ENCODE results near the gene MKX. TPM values are rescaled to one million over a fixed set of nuclear protein-coding genes. Genes with fewer than 3 reads are reported as not detected.

Gene MKX
- total and polyA plus RNA-seq, 7 donors, result 0.01 to 0.24 (median 0.07) TPM; not detected in 1

- WGBS, 3 donors, result 44 to 55% (median 48%) methylated on average over 5 of the region's 5 CpGs
- Histone ChIP-seq H3K36me3 (ENCODE audit: insufficient read depth in 1 of 2, low read depth in 1 of 2) (no peaks in the 10 kb centered on the region), H3K27ac (no peak overlapping the region), H3K27me3 (ENCODE audit: insufficient read depth in 3 of 3, low read length in 2 of 3) (no peaks in the 10 kb centered on the region), H3K9me3 (no peaks in the 10 kb centered on the region), H3K4me3 (no peak overlapping the region), H3K4me1 (no peaks in the 10 kb centered on the region)
- ATAC-seq (no peak), DNase-seq (no peak)
- TF ChIP-seq, protein P1, sequence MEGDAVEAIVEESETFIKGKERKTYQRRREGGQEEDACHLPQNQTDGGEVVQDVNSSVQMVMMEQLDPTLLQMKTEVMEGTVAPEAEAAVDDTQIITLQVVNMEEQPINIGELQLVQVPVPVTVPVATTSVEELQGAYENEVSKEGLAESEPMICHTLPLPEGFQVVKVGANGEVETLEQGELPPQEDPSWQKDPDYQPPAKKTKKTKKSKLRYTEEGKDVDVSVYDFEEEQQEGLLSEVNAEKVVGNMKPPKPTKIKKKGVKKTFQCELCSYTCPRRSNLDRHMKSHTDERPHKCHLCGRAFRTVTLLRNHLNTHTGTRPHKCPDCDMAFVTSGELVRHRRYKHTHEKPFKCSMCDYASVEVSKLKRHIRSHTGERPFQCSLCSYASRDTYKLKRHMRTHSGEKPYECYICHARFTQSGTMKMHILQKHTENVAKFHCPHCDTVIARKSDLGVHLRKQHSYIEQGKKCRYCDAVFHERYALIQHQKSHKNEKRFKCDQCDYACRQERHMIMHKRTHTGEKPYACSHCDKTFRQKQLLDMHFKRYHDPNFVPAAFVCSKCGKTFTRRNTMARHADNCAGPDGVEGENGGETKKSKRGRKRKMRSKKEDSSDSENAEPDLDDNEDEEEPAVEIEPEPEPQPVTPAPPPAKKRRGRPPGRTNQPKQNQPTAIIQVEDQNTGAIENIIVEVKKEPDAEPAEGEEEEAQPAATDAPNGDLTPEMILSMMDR (IDR thresholded peaks at IDR 0.05), result no peak
- intact Hi-C loops (cut with DNase I), result no loop called here
These were observed 66.2 kb downstream of the MKX start for GRCh38 chr10:27679369-27679912.

- no peak for DNase-seq
- H3K4me1 ChIP-seq, result no peaks in the 10 kb centered on the region
- H3K27ac ChIP-seq, result no peak overlapping the region
- H3K36me3 ChIP-seq (ENCODE audit: insufficient read depth in 1 of 2, low read depth in 1 of 2), result no peaks in the 10 kb centered on the region
- WGBS, 3 donors, result 65 to 69% (median 69%) methylated on average over 6 of the region's 6 CpGs
- H3K27me3 ChIP-seq (ENCODE audit: insufficient read depth in 3 of 3, low read length in 2 of 3), result no peaks in the 10 kb centered on the region
- intact Hi-C loops (cut with DNase I), result no loop called here
- ATAC-seq, result no peak
- TF ChIP-seq, protein P1 (IDR thresholded peaks at IDR 0.05), result no peak
- no peaks in the 10 kb centered on the region for H3K9me3 ChIP-seq
- no peak overlapping the region for H3K4me3 ChIP-seq
These were observed 67.5 kb downstream of the MKX start for GRCh38 chr10:27678166-27678565.

DNA sequence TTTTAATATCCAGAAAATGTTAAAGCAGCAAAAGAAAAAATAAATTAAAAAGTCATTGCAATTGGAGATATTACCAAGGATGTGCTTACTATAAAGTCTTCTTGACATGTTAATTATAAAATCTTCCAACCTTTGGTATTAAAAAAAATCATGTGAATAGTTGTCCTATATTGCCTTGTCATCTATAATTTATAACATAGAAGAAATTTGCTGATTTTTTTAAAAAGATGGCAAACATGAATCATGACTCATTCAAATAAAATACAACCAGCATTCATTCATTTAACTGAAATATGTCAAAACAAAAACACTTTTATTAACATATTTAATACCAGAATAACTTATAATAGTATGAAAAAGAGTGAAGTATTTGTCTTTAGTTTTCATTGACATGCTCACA is 72.6 kb downstream of the MKX start:
- H3K9me3 ChIP-seq, result no peaks in the 10 kb centered on the region
- H3K4me1 ChIP-seq, result no peaks in the 10 kb centered on the region
- ATAC-seq (no peak), DNase-seq (no peak)
- TF ChIP-seq, protein P1 (IDR thresholded peaks at IDR 0.05), result no peak
- intact Hi-C loops (cut with DNase I), result no loop called here
- no peak overlapping the region for H3K27ac ChIP-seq
- H3K27me3 ChIP-seq (ENCODE audit: insufficient read depth in 3 of 3, low read length in 2 of 3), result no peaks in the 10 kb centered on the region
- H3K36me3 ChIP-seq (ENCODE audit: insufficient read depth in 1 of 2, low read depth in 1 of 2), result no peaks in the 10 kb centered on the region
- H3K4me3 ChIP-seq, result no peak overlapping the region

GRCh38 chr10:27671821-27672220 is 73.8 kb downstream of the MKX start:
- intact Hi-C loops (cut with DNase I), result no loop called here
- H3K27ac ChIP-seq, result no peak overlapping the region
- TF ChIP-seq, protein P1 (IDR thresholded peaks at IDR 0.05), result no peak
- ATAC-seq (no peak), DNase-seq (no peak)
- H3K4me3 ChIP-seq, result no peak overlapping the region
- WGBS, 3 donors, result 81 to 86% (median 84%) methylated on average over 4 of the region's 4 CpGs
- no peaks in the 10 kb centered on the region for H3K27me3 ChIP-seq (ENCODE audit: insufficient read depth in 3 of 3, low read length in 2 of 3)
- H3K4me1 ChIP-seq, result no peaks in the 10 kb centered on the region
- H3K9me3 ChIP-seq, result no peaks in the 10 kb centered on the region
- H3K36me3 ChIP-seq (ENCODE audit: insufficient read depth in 1 of 2, low read depth in 1 of 2), result no peaks in the 10 kb centered on the region

- Histone ChIP-seq H3K4me1 (peaks cover 4% of the 10 kb centered on the region), H3K27me3 (ENCODE audit: insufficient read depth in 3 of 3, low read length in 2 of 3) (no peaks in the 10 kb centered on the region), H3K36me3 (ENCODE audit: insufficient read depth in 1 of 2, low read depth in 1 of 2) (no peaks in the 10 kb centered on the region), H3K4me3 (no peak overlapping the region), H3K9me3 (no peaks in the 10 kb centered on the region), H3K27ac (no peak overlapping the region)
- ATAC-seq, result no peak
- intact Hi-C loops (cut with DNase I), result no loop called here
- no peak for DNase-seq
- TF ChIP-seq, protein P1 (IDR thresholded peaks at IDR 0.05), result no peak
- WGBS, 3 donors, result 72 to 77% (median 74%) methylated on average over 5 of the region's 5 CpGs
These were observed 81.2 kb downstream of the MKX start for GRCh38 chr10:27664461-27664860.
